ENCODE data around the gene PICK1. TPM values are rescaled to one million over a fixed set of nuclear protein-coding genes. Genes with fewer than 3 reads are reported as not detected.

PICK1 gene
- total and polyA plus RNA-seq, 2 of the 13 experiments (the other 11 are each of a cell fraction or from before 2014, with no cell fraction given), result 19.3 to 25.3 TPM

- peak; percentile 79 for TF ChIP-seq ZBTB33 (CRISPR knock-in tag; IDR thresholded peaks at IDR 0.05)
- TF ChIP-seq ZNF580 (CRISPR knock-in tag; IDR thresholded peaks at IDR 0.05; ENCODE audit: borderline replicate concordance, low read depth), result 0 out of 2 replicates have a peak, but pooled peaks have one; percentile 41
- peak; percentile 61; the same call in 1 of the 2 replicates for TF ChIP-seq GABPB1 (CRISPR knock-in tag; IDR thresholded peaks at IDR 0.05)
- TF ChIP-seq MNT (IDR thresholded peaks at IDR 0.05), result no peak
- 0 out of 2 replicates have a peak, but pooled peaks have one; percentile 32 for TF ChIP-seq ERF (CRISPR knock-in tag; IDR thresholded peaks at IDR 0.05)
- TF ChIP-seq KDM2A (CRISPR knock-in tag; IDR thresholded peaks at IDR 0.05; ENCODE audit: borderline replicate concordance, low read depth), result peak; percentile 70; the same call in 1 of the 2 replicates
- no peak for TF ChIP-seq POLR2AphosphoS5 (IDR thresholded peaks at IDR 0.05; ENCODE audit: low read depth, low read length)
- peak; percentile 48; the same call in 1 of the 2 replicates for TF ChIP-seq TBX2 (CRISPR knock-in tag; IDR thresholded peaks at IDR 0.05; ENCODE audit: borderline replicate concordance)
- peak; percentile 12; the same call in 1 of the 2 replicates for TF ChIP-seq ARID5B (CRISPR knock-in tag; IDR thresholded peaks at IDR 0.05)
- TF ChIP-seq ZNF687 (CRISPR knock-in tag; IDR thresholded peaks at IDR 0.05), result peak; percentile 61
- TF ChIP-seq MED1 (CRISPR knock-in tag; IDR thresholded peaks at IDR 0.05), result no peak
- 0 out of 2 replicates have a peak, but pooled peaks have one; percentile 24 for TF ChIP-seq ZNF772 (CRISPR knock-in tag; IDR thresholded peaks at IDR 0.05)
Measured at GRCh38 chr22:38114484-38115398, 57.5 kb downstream of the PICK1 start (continued).

Measured in HepG2 (cell line).